SK-N-SH (cell line): ENCODE measurements around the gene CPT1B. TPM values are rescaled to one million over a fixed set of nuclear protein-coding genes. Genes with fewer than 3 reads are reported as not detected.

Experiments used
- CTCF ChIA-PET: fragments of 300-600, 350-600 bp; formaldehyde crosslinking; extraction: SDS; loops from one replicate; lab custom pipeline; 2021; lab: Yijun Ruan, JAX
- POLR2A ChIA-PET: fragments of 350-600 bp; sonication (Branson Sonifier 250); formaldehyde crosslinking; extraction: SDS; loops from one replicate; lab custom pipeline; 2020; ENCODE audit warnings: antibody characterized with exemption, inconsistent platforms; lab: Yijun Ruan, JAX
- DNase-seq: peaks from one replicate; pipeline ENCODE4 v3.0.0; 2012
- H2AFZ ChIP-seq: fragments of 200-600 bp; sonication (generic); 2 replicates; pipeline ENCODE4 v1.8.1; 2016; ENCODE audit warnings: antibody characterized with exemption, mild to moderate bottlenecking, low read depth
- H3F3A ChIP-seq: fragments of 200-600 bp; sonication (generic); replicated peaks from 2 replicates; pipeline ENCODE3; 2016; ENCODE audit warnings: antibody characterized with exemption, mild to moderate bottlenecking; ENCODE audit not compliant: insufficient read depth
- H3K27ac ChIP-seq, 2 experiments: fragments of 200-500 bp in 1 of 2; fragments of 200-600 bp in 1 of 2; sonication (Bioruptor generic) in 1 of 2; sonication (generic), shearing (Covaris generic) in 1 of 2; 2 replicates each; pipeline versions ENCODE4 v1.5.1 to v1.6.1; 2014 to 2016; ENCODE audit warnings: low read depth in 2 of 2, inconsistent platforms in 1 of 2, low read length in 1 of 2, mild to moderate bottlenecking in 1 of 2, mixed read lengths in 1 of 2
- H3K27me3 ChIP-seq: fragments of 200-600 bp; sonication (generic), shearing (Covaris generic); 2 replicates; pipeline ENCODE4 v1.6.1; 2016; ENCODE audit warnings: mixed run types; ENCODE audit not compliant: insufficient read depth
- H3K36me3 ChIP-seq, 2 experiments: fragments of 200-500 bp in 1 of 2; fragments of 200-600 bp in 1 of 2; sonication (Bioruptor generic) in 1 of 2; sonication (generic) in 1 of 2; replicated peaks in 1 of 2; 2 replicates each; pipeline versions ENCODE3 to v1.5.1; 2014 to 2016; ENCODE audit warnings: low read length in 1 of 2, mild to moderate bottlenecking in 1 of 2; ENCODE audit not compliant: insufficient read depth in 2 of 2, control insufficient read depth in 1 of 2
- H3K4me1 ChIP-seq, 2 experiments: fragments of 200-500 bp in 1 of 2; fragments of 200-600 bp in 1 of 2; sonication (Bioruptor generic) in 1 of 2; sonication (generic), shearing (Covaris generic) in 1 of 2; 2 replicates each; pipeline versions ENCODE4 v1.5.1 to v1.6.1; 2014 to 2016; ENCODE audit warnings: low read depth in 1 of 2, low read length in 1 of 2, mixed run types in 1 of 2; ENCODE audit not compliant: insufficient read depth in 2 of 2, control insufficient read depth in 1 of 2
- H3K4me2 ChIP-seq: fragments of 200-600 bp; sonication (generic), shearing (Covaris generic); 2 replicates; pipeline ENCODE4 v1.6.1; 2017; ENCODE audit warnings: mixed run types
- H3K4me3 ChIP-seq, 2 experiments: fragments of 200-500 bp in 1 of 2; fragments of 200-600 bp in 1 of 2; sonication (Bioruptor generic) in 1 of 2; sonication (generic), shearing (Covaris generic) in 1 of 2; 2 replicates each; pipeline versions ENCODE4 v1.5.1 to v1.8.1; 2014 to 2016; ENCODE audit warnings: low read depth in 2 of 2, inconsistent platforms in 1 of 2, low read length in 1 of 2, mild to moderate bottlenecking in 1 of 2, mixed read lengths in 1 of 2, moderate library complexity in 1 of 2
- H3K79me2 ChIP-seq: fragments of 200-600 bp; sonication (generic); 2 replicates; pipeline ENCODE4 v1.8.1; 2017; ENCODE audit warnings: mild to moderate bottlenecking; ENCODE audit not compliant: insufficient read depth
- H3K9ac ChIP-seq: fragments of 200-600 bp; sonication (generic); 2 replicates; pipeline ENCODE4 v1.6.1; 2017; ENCODE audit warnings: mixed run types
- H3K9me2 ChIP-seq: fragments of 200-600 bp; sonication (generic); 2 replicates; pipeline ENCODE4 v1.6.1; 2017; ENCODE audit warnings: mixed run types
- H3K9me3 ChIP-seq: fragments of 200-600 bp; sonication (generic); 2 replicates; pipeline ENCODE4 v1.6.1; 2017; ENCODE audit warnings: mixed run types, mild to moderate bottlenecking, moderate library complexity
- H4K20me1 ChIP-seq: fragments of 200-600 bp; sonication (generic); 2 replicates; pipeline ENCODE4 v1.6.1; 2017; ENCODE audit warnings: mild to moderate bottlenecking, mixed run types; ENCODE audit not compliant: insufficient read depth
- EP300 ChIP-seq, 2 experiments: IDR thresholded peaks; 2 replicates each; pipeline versions ENCODE4 v1.4.0 to v1.6.1; 2012; ENCODE audit warnings: borderline replicate concordance in 1 of 2, low read depth in 1 of 2, low read length in 1 of 2
- EZH2phosphoT487 ChIP-seq: fragments of 200-600 bp; sonication (generic); IDR thresholded peaks from 2 replicates; pipeline ENCODE4 v1.6.1; 2017; ENCODE audit warnings: low read depth, mixed run types, mild to moderate bottlenecking, antibody characterized with exemption, moderate library complexity, borderline replicate concordance
- GABPA ChIP-seq: IDR thresholded peaks from 2 replicates; pipeline ENCODE4 v1.4.0; 2012; ENCODE audit warnings: low read depth, mild to moderate bottlenecking
- IRF3 ChIP-seq: fragments of 150-350 bp; IDR thresholded peaks from 2 replicates; pipeline ENCODE4 v1.6.1; 2016; ENCODE audit warnings: mild to moderate bottlenecking, low read depth, low read length
- NFIC ChIP-seq: IDR thresholded peaks from 2 replicates; pipeline ENCODE4 v1.4.0; 2012; ENCODE audit warnings: borderline replicate concordance
- NRF1 ChIP-seq: IDR thresholded peaks from 2 replicates; pipeline ENCODE4 v1.6.1; 2012; ENCODE audit warnings: low read depth, mild to moderate bottlenecking, low read length
- POLR2AphosphoS5 ChIP-seq: IDR thresholded peaks from 2 replicates; pipeline ENCODE4 v1.6.1; 2012; ENCODE audit warnings: low read depth, low read length
- RAD21 ChIP-seq: IDR thresholded peaks from 2 replicates; pipeline ENCODE4 v1.6.1; 2012; ENCODE audit warnings: mild to moderate bottlenecking, low read length
- REST ChIP-seq: IDR thresholded peaks from 2 replicates; pipeline ENCODE4 v1.6.1; 2012; ENCODE audit warnings: mild to moderate bottlenecking, low read depth, low read length, moderate library complexity
- RXRA ChIP-seq: IDR thresholded peaks from 2 replicates; pipeline ENCODE4 v1.4.0; 2012; ENCODE audit warnings: low read depth, mild to moderate bottlenecking, borderline replicate concordance
- SMC3 ChIP-seq: IDR thresholded peaks from 2 replicates; pipeline ENCODE4 v1.6.1; 2012; ENCODE audit warnings: low read depth, low read length, improper control_type of control experiment
- TAF1 ChIP-seq: IDR thresholded peaks from 2 replicates; pipeline ENCODE4 v1.6.1; 2012; ENCODE audit warnings: low read depth, mild to moderate bottlenecking, low read length, moderate library complexity, borderline replicate concordance
- WGBS: methylation state at CpG from one replicate; pipeline ENCODE4 v1.1.6; 2017; ENCODE audit warnings: low lambda C conversion rate; 5-methylcytosine and 5-hydroxymethylcytosine counted together
- polyA plus RNA-seq, 3 experiments: library from polyadenylated mRNA; depleted of rRNA; stranded (reverse); fragments of >200 nt; gene quantifications; 2 replicates each; pipeline ENCODE4 v1.2.3, GENCODE V29; 2012

The CPT1B gene
- polyA plus RNA-seq, 1 of the 3 experiments (the other 2 are of a cell fraction), result 33.2 TPM

- DNase-seq, result no peak
- no peaks in the 10 kb centered on the region for H3K9me2 ChIP-seq
- H3K9ac ChIP-seq, result no peak overlapping the region
- H3K4me1 ChIP-seq, result peaks cover 0 to 10% of the 10 kb centered on the region in 2 experiments; a peak in 1 of 4 replicates
- H3K4me3 ChIP-seq, result no peak overlapping the region
- H3K27ac ChIP-seq, result no peak overlapping the region
- H2AFZ ChIP-seq, result no peak overlapping the region
- CTCF ChIA-PET, result interaction anchor here (1.1 to 2.4 kb wide), 2 partner anchors 16 to 40 kb away, joined by 4 to 17 read pairs; partner anchors contain the start of gene SYCE3
- TF ChIP-seq SMC3, result no peak
- no peak for TF ChIP-seq RXRA
- TF ChIP-seq POLR2AphosphoS5, result no peak
- TF ChIP-seq TAF1, result no peak
- no peak for TF ChIP-seq EZH2phosphoT487
- TF ChIP-seq EP300 (IDR thresholded peaks at IDR 0.05; ENCODE audit: borderline replicate concordance in 1 of 2, low read depth in 1 of 2, low read length in 1 of 2), result no peak
- TF ChIP-seq IRF3, result no peak
- TF ChIP-seq, all 33 proteins: peak for 0
- POLR2A ChIA-PET, result interaction anchor here (0.7 kb wide), 1 partner anchor 9 kb away, joined by 3 read pairs; no protein-coding TSS in a partner anchor
- Histone ChIP-seq H3K36me3 (no peaks in the 10 kb centered on the region), H3K4me2 (no peak overlapping the region), H3F3A (no peaks in the 10 kb centered on the region), H4K20me1 (no peaks in the 10 kb centered on the region), H3K79me2 (no peaks in the 10 kb centered on the region), H3K9me3 (no peaks in the 10 kb centered on the region), H3K27me3 (no peaks in the 10 kb centered on the region)
- 98% methylated on average over 25 of the region's 70 CpGs for WGBS
Observed at GRCh38 chr22:50603511-50604255, 25.5 kb upstream of the CPT1B start.

- no peak overlapping the region for H3K9ac ChIP-seq
- H3K4me2 ChIP-seq, result no peak overlapping the region
- H3K36me3 ChIP-seq, result no peaks in the 10 kb centered on the region
- H3K4me1 ChIP-seq, result peaks cover 0 to 10% of the 10 kb centered on the region in 2 experiments; a peak in 1 of 4 replicates
- no peaks in the 10 kb centered on the region for H4K20me1 ChIP-seq
- POLR2A ChIA-PET, result interaction anchor here (1.1 to 1.5 kb wide), 4 partner anchors 11 to 77 kb away, joined by 3 to 7 read pairs (median 5); partner anchors contain the start of genes SCO2 and SYCE3
- no peaks in the 10 kb centered on the region for H3F3A ChIP-seq
- no peaks in the 10 kb centered on the region for H3K9me3 ChIP-seq
- no peaks in the 10 kb centered on the region for H3K27me3 ChIP-seq
- no peak for DNase-seq
- no peaks in the 10 kb centered on the region for H3K79me2 ChIP-seq
- TF ChIP-seq REST (no peak), GABPA (no peak), NFIC (no peak), NRF1 (no peak), RAD21 (no peak)
- H2AFZ ChIP-seq, result no peak overlapping the region
- CTCF ChIA-PET, result interaction anchor here (1.0 to 2.4 kb wide), 6 partner anchors 11 to 328 kb away, joined by 3 to 17 read pairs (median 3); partner anchors contain the start of genes ARSA and SYCE3
- WGBS, result 79% methylated on average over 2 of the region's 2 CpGs
- no peak overlapping the region for H3K4me3 ChIP-seq
- no peak overlapping the region; a peak in 1 of 4 replicates for H3K27ac ChIP-seq
- H3K9me2 ChIP-seq, result no peaks in the 10 kb centered on the region
Observed at GRCh38 chr22:50602338-50602700, 24.1 kb upstream of the CPT1B start.
